HG02973 (cell line): Measurements from ENCODE around the gene DCLK2.

Experiments used
- ATAC-seq: cut with Tn5 transposase; IDR thresholded peaks from one replicate; pipeline ENCODE4 v1.9.1; 2021; ENCODE audit warnings: moderate library complexity; ENCODE audit not compliant: unreplicated experiment

DCLK2 gene

GRCh38 chr4:150078041-150078578, at the start of gene DCLK2:
TSS of gene DCLK2 (plus strand) at chr4:150078445. CDS start at chr4:150079028, 583 bp downstream.
- ATAC-seq: no peak

- ATAC-seq: no peak
These were observed 45.7 kb upstream of the DCLK2 start for GRCh38 chr4:150032541-150032940.

- no peak for ATAC-seq
These were observed 45.2 kb upstream of the DCLK2 start for GRCh38 chr4:150033081-150033480.

GRCh38 chr4:150033901-150034300, 44.3 kb upstream of the DCLK2 start:
- no peak for ATAC-seq

GRCh38 chr4:150037251-150037856, 40.9 kb upstream of the DCLK2 start:
- no peak for ATAC-seq

- peak; percentile 95 for ATAC-seq
These were observed 39.7 kb upstream of the DCLK2 start for GRCh38 chr4:150038335-150039076.

GRCh38 chr4:150039274-150040127, 38.7 kb upstream of the DCLK2 start:
- ATAC-seq: peak; percentile 40

- no peak for ATAC-seq
These were observed 33.7 kb upstream of the DCLK2 start for GRCh38 chr4:150044517-150044916.

- no peak for ATAC-seq
These were observed 32.8 kb upstream of the DCLK2 start for GRCh38 chr4:150045410-150045809.

- ATAC-seq: no peak
These were observed 31.5 kb upstream of the DCLK2 start for GRCh38 chr4:150046728-150047217.

- no peak for ATAC-seq
These were observed 30.7 kb upstream of the DCLK2 start for GRCh38 chr4:150047546-150047945.

- ATAC-seq: no peak
These were observed 28.6 kb upstream of the DCLK2 start for GRCh38 chr4:150049682-150050081.

GRCh38 chr4:150050566-150050965, 27.7 kb upstream of the DCLK2 start:
- no peak for ATAC-seq

- no peak for ATAC-seq
These were observed 27.1 kb upstream of the DCLK2 start for GRCh38 chr4:150051111-150051510.

- no peak for ATAC-seq
These were observed 22.8 kb upstream of the DCLK2 start for GRCh38 chr4:150055467-150055866.

GRCh38 chr4:150056569-150056968, 21.7 kb upstream of the DCLK2 start:
- no peak for ATAC-seq

- ATAC-seq: no peak
These were observed 17.0 kb upstream of the DCLK2 start for GRCh38 chr4:150061086-150061776.

- no peak for ATAC-seq
These were observed 15.1 kb upstream of the DCLK2 start for GRCh38 chr4:150063128-150063527.

GRCh38 chr4:150065740-150066139, 12.5 kb upstream of the DCLK2 start:
- no peak for ATAC-seq

GRCh38 chr4:150067859-150068258, 10.4 kb upstream of the DCLK2 start:
- ATAC-seq: no peak
